Frontal cortex (tissue), 4 donors: ENCODE data around the gene FGGY. TPM values are rescaled to one million over a fixed set of nuclear protein-coding genes. Genes with fewer than 3 reads are reported as not detected.
"Not testable (repeated sequence)": the region's sequence is repeated elsewhere in the genome, so short reads cannot be mapped to it uniquely, and the experiment has no call there.

Source experiments
- DNase-seq, 2 donors: peaks; one replicate each; pipeline ENCODE4 v3.0.0; 2012; ENCODE audit warnings: low spot score in 2 of 2
- FAIRE-seq: peaks from 2 replicates; lab custom pipeline; 2012; peaks lifted over from hg19 to GRCh38; lab: Jason Lieb, UNC
- total RNA-seq: library from RNA; depleted of rRNA; stranded (reverse); fragments of >200 nt; gene quantifications from one replicate; pipeline ENCODE4 v1.2.3, GENCODE V29; 2014
- donor health status: control.
- donor health status: control.
- donor health status: control.

FGGY gene
- total RNA-seq, 1 donor from 2014 or later, result 27.3 TPM

GRCh38 chr1:59639266-59639665 lies 342.4 kb downstream of the FGGY start:
- FAIRE-seq, result no peak
- DNase-seq, result no peak

- FAIRE-seq (no peak), DNase-seq (no peak)
Measured at GRCh38 chr1:59640851-59641250, 344.0 kb downstream of the FGGY start.

- FAIRE-seq, result no peak
- DNase-seq, result no peak
Measured at GRCh38 chr1:59641836-59642235, 344.9 kb downstream of the FGGY start.

GRCh38 chr1:59643526-59643925 lies 346.6 kb downstream of the FGGY start:
- FAIRE-seq (no peak), DNase-seq (no peak)

- DNase-seq (no peak), FAIRE-seq (no peak)
Measured at GRCh38 chr1:59645893-59646292, 349.0 kb downstream of the FGGY start.

DNA sequence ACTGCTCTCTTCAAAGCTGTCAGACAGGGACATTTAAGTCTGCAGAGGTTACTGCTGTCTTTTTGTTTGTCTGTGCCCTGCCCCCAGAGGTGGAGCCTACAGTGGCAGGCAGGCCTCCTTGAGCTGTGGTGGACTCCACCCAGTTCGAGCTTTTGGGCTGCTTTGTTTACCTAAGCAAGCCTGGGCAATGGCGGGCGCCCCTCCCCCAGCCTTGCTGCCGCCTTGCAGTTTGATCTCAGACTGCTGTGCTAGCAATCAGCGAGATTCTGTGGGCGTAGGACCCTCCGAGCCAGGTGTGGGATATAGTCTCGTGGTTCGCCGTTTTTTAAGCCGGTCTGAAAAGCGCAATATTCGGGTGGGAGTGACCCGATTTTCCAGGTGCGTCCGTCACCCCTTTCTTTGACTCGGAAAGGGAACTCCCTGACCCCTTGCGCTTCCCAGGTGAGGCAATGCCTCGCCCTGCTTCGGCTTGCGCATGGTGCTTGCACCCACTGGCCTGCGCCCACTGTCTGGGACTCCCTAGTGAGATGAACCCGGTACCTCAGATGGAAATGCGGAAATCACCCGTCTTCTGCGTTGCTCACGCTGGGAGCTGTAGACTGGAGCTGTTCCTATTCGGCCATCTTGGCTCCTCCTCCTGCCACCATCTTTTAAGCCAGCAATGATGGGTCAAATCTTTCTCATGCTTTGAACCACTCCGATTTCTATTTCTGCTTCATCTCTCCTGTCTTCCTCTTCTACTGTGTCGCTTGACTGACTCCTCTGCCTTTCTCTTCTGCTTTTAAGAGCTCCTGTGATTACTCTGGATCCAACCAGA lies 356.5 kb downstream of the FGGY start:
- not testable (repeated sequence) for FAIRE-seq

DNA sequence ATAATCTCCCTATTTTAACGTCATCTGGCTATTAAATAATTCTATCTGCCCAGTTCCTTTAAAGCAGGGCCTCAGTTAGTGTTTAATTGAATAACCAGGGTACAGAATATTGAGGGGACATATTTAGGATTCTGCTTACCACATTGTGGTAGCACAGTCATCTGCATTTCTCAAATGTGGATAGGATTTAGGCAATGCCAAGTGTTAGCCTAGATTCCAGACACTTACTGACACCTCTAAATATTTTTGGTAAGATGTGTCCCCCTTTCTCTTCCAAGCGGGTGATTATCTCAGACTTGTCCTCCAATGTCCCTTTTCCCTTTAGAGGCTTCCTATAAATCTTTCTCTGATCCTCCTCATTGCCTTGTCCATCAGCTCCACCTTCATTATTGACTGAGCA lies 357.1 kb downstream of the FGGY start:
- FAIRE-seq, result no peak
- no peak for DNase-seq

More for the DNA sequence above, 356.5 kb downstream of the FGGY start:
- not testable (repeated sequence) for DNase-seq

DNA sequence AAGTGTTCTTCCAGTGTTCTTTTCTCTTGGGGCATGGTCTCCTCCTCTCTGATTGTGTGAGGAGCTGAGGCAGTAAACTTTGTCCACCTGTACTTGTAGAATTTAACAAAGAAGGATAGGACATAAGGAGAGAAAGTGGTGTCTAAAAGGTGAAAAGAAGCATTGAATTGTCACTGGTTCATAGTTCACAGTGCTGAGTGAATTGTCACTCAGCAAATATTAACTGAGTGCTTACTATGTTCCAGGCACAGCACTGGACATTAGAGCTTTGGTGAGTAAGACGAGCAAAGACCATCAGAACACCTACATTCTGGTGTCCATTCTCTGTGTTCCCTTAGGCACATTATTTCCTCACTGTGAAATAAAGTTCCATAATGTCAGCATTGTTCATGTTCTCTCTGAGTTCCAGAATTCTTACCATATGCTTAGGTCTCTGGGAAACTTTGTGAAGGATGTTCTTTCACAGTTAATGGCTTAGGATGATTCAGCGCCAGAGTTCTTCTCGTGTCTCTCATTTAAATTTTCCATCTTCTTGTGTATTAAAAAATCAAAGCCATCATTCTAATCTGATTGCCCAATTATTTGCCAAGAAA lies 361.1 kb downstream of the FGGY start:
- no peak for DNase-seq
- no peak for FAIRE-seq

- DNase-seq, result no peak
- FAIRE-seq, result no peak
Measured at GRCh38 chr1:59664166-59664565, 367.3 kb downstream of the FGGY start.

DNA sequence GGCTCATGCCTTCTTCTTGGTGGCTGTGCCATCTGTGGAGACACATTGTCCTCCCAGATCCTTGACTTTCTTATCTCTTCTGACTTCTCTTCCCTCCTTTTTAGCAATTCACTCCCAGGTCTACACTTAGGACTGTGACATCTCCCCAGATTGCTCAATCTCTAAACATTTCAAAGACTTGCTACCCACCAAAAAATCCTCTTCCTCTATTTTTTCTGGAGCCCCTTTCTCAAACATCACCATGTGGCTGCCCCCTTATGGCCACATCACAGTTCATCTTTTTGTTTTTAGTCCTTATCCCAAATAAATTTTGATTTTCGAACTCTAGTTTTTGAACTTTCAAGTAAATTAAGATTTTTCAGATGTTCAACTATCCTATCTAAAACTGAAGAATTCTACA lies 369.2 kb downstream of the FGGY start:
- DNase-seq, result no peak
- FAIRE-seq, result no peak

GRCh38 chr1:59667020-59667419 lies 370.1 kb downstream of the FGGY start:
- FAIRE-seq (no peak), DNase-seq (no peak)

GRCh38 chr1:59669752-59670312 lies 372.9 kb downstream of the FGGY start:
- FAIRE-seq, result no peak
- DNase-seq, result peak; percentile 28 to 39

DNA sequence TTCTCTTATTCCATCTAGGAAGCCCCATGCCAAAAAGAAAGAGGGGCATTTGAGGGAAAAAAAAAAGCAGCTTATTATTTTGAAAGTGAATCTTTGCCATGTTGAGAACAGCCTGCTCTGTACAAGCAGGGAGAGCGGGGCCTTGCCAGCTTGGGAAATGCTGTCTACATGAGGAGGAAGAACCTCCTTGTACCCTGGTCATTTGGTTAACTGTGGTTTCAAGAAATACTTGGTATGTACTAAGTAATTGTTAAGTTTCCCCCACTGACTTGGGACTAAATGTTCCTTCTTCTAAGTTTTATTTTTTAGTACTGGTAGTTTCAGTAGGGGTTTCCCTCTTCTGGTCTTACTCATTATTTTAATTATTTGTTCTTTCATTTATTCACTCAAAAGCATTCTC lies 373.8 kb downstream of the FGGY start:
- FAIRE-seq (no peak), DNase-seq (no peak)

- FAIRE-seq (no peak), DNase-seq (no peak)
Measured at GRCh38 chr1:59671066-59671952, 374.4 kb downstream of the FGGY start.

GRCh38 chr1:59671953-59672305 lies 375.0 kb downstream of the FGGY start:
- FAIRE-seq (no peak), DNase-seq (no peak)

DNA sequence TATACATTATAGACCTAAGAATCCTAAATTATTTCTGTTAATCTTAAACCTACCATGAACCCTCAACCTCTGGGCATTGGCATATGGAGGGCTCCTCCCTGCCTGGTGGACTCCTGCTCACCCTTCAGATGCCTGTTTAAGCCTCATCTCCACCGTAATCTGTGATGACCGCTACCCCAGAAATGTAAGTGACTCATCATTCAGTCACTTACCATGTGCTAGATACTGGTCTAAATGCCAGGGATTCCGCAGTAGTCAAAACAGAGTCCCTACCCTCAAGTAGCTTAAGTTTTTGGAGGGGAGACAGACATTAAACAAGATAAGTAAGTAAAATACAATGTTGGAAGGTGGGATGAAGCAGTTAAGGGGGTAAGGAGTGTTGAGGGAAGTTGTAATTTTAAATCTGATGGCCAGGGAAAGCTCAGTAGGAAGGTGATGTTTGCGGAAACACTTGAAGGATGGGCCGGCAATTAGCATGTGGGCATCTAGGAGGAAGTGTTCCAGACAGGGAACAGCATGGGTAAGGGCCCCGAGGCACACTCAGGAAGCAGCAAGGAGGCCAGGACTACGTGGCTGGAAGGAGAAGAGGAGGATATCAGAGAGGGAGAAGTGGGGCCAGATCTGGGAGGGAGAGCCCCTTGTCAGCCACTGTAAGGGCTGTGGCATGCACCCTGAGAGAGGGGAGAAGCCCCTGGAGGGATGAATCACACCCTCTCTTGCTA lies 376.1 kb downstream of the FGGY start:
- no peak for DNase-seq
- FAIRE-seq, result no peak

GRCh38 chr1:59673573-59674450 lies 376.9 kb downstream of the FGGY start:
- no peak for DNase-seq
- no peak for FAIRE-seq

DNA sequence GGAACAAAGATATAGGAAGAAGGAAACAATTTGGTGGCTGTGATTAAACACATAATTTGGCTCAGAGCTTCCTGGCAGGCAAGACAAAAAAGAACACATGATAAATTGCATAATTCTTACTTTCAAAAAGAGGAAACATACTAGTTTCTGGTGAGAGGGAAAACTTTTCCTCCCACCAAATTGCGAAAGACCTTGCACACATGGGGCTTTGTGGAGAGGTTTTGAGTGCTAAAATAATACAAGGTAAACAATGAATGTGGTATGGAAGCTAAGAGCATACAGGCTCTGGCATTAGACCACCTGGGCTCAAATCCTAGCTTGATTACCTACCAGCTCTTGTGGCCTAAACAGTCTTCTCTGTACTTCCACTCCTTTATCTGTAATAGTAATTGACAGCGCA lies 377.7 kb downstream of the FGGY start:
- DNase-seq, result no peak
- no peak for FAIRE-seq

DNA sequence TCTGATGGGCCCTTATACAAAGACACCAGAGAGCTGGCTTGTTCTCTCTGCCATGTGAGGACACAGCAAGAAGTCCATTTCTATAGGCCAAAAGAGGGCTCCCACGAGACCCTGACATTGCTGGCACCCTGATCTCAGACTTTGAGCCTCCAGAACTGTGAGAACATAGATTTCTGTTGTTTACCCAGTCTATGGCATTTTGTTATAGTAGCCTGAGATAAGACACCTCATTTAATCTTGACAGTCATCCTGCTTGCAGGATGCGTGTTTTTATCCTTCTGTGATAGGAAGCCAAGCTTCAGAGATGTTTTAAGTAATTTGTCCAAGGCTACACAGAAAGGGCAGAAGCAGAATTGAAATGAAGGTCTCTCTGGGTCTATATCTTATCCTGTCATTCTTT lies 379.0 kb downstream of the FGGY start:
- DNase-seq (no peak), FAIRE-seq (no peak)
